ENCODE results near the gene PPP1R2B. TPM values are rescaled to one million over a fixed set of nuclear protein-coding genes. Genes with fewer than 3 reads are reported as not detected.

PPP1R2B gene
- under 1 TPM in 1 of 3 donors, not detected in 2; 0.17 TPM for polyA plus RNA-seq

GRCh38 chr5:156850206-156850751, at the start of gene PPP1R2B:
TSS of gene PPP1R2B (plus strand) at chr5:156850295. CDS start at chr5:156850563, 268 bp downstream.
- peaks cover 11 to 45% (median 22%) of the 10 kb centered on the region in 3 donors for H3K27me3 Mint-ChIP-seq (ENCODE audit: low read depth in 3 of 3)
- H3K27ac Mint-ChIP-seq = no peak within 1 kb of the TSS
- DNase-seq = no peak
- peak within 1 kb of the TSS in 1 of 5 donors; percentile 24 for H3K4me3 Mint-ChIP-seq
- H3K4me1 Mint-ChIP-seq = no peaks in the 10 kb centered on the region
- H3K36me3 Mint-ChIP-seq = peaks cover 23 to 27% (median 27%) of the 10 kb centered on the region in 3 donors
- H3K9me3 Mint-ChIP-seq = peaks cover 35 to 55% (median 40%) of the 10 kb centered on the region in 6 donors

- DNase-seq = no peak
- Mint-ChIP-seq H3K36me3 (no peaks in the 10 kb centered on the region), H3K9me3 (peaks cover 0 to 1% (median 0%) of the 10 kb centered on the region in 6 donors), H3K27me3 (ENCODE audit: low read depth in 3 of 3) (peaks cover 8 to 25% (median 10%) of the 10 kb centered on the region in 3 donors), H3K27ac (no peak overlapping the region), H3K4me1 (no peaks in the 10 kb centered on the region), H3K4me3 (no peak overlapping the region)
Observed at GRCh38 chr5:156800929-156801328, 49.2 kb upstream of the PPP1R2B start.

GRCh38 chr5:156802501-156802900, 47.6 kb upstream of the PPP1R2B start:
- H3K9me3 Mint-ChIP-seq = peaks cover 0 to 2% (median 0%) of the 10 kb centered on the region in 6 donors
- peaks cover 7 to 21% (median 7%) of the 10 kb centered on the region in 3 donors for H3K27me3 Mint-ChIP-seq (ENCODE audit: low read depth in 3 of 3)
- H3K27ac Mint-ChIP-seq = no peak overlapping the region
- no peaks in the 10 kb centered on the region for H3K4me1 Mint-ChIP-seq
- DNase-seq = no peak
- H3K4me3 Mint-ChIP-seq = no peak overlapping the region
- H3K36me3 Mint-ChIP-seq = peaks cover 0 to 3% (median 0%) of the 10 kb centered on the region in 3 donors

GRCh38 chr5:156803404-156803803, 46.7 kb upstream of the PPP1R2B start:
- Mint-ChIP-seq H3K36me3 (peaks cover 0 to 4% (median 0%) of the 10 kb centered on the region in 3 donors), H3K4me1 (no peaks in the 10 kb centered on the region), H3K27ac (no peak overlapping the region), H3K27me3 (ENCODE audit: low read depth in 3 of 3) (peaks cover 7 to 21% (median 7%) of the 10 kb centered on the region in 3 donors), H3K9me3 (peaks cover 0 to 2% (median 0%) of the 10 kb centered on the region in 6 donors), H3K4me3 (no peak overlapping the region)
- DNase-seq = no peak

GRCh38 chr5:156812959-156813358, 37.1 kb upstream of the PPP1R2B start:
- Mint-ChIP-seq H3K4me1 (peaks cover 4 to 8% of the 10 kb centered on the region in 2 donors), H3K9me3 (peaks cover 0 to 2% (median 0%) of the 10 kb centered on the region in 6 donors), H3K27me3 (ENCODE audit: low read depth in 3 of 3) (peaks cover 0 to 3% (median 3%) of the 10 kb centered on the region in 3 donors), H3K36me3 (peaks cover 0 to 9% (median 7%) of the 10 kb centered on the region in 3 donors), H3K27ac (no peak overlapping the region), H3K4me3 (no peak overlapping the region)
- no peak for DNase-seq

- no peaks in the 10 kb centered on the region for H3K4me1 Mint-ChIP-seq
- peaks cover 0 to 2% (median 0%) of the 10 kb centered on the region in 6 donors for H3K9me3 Mint-ChIP-seq
- peak in 1 of 3 donors; percentile 9 for DNase-seq
- peak overlapping the region in 1 of 6 donors; percentile 4 for H3K27ac Mint-ChIP-seq
- no peak overlapping the region for H3K4me3 Mint-ChIP-seq
- H3K27me3 Mint-ChIP-seq (ENCODE audit: low read depth in 3 of 3) = peaks cover 0 to 4% (median 3%) of the 10 kb centered on the region in 3 donors
- H3K36me3 Mint-ChIP-seq = peaks cover 0 to 4% (median 0%) of the 10 kb centered on the region in 3 donors
Observed at GRCh38 chr5:156815988-156816599, 34.0 kb upstream of the PPP1R2B start.

GRCh38 chr5:156819537-156819936, 30.6 kb upstream of the PPP1R2B start:
- Mint-ChIP-seq H3K4me3 (no peak overlapping the region), H3K9me3 (no peaks in the 10 kb centered on the region), H3K4me1 (no peaks in the 10 kb centered on the region), H3K27ac (no peak overlapping the region), H3K27me3 (ENCODE audit: low read depth in 3 of 3) (peaks cover 0 to 8% (median 0%) of the 10 kb centered on the region in 3 donors), H3K36me3 (no peaks in the 10 kb centered on the region)
- DNase-seq = no peak

- Mint-ChIP-seq H3K4me3 (no peak overlapping the region), H3K27me3 (ENCODE audit: low read depth in 3 of 3) (peaks cover 0 to 8% (median 0%) of the 10 kb centered on the region in 3 donors), H3K9me3 (no peaks in the 10 kb centered on the region), H3K36me3 (no peaks in the 10 kb centered on the region), H3K27ac (no peak overlapping the region), H3K4me1 (no peaks in the 10 kb centered on the region)
- no peak for DNase-seq
Observed at GRCh38 chr5:156819967-156820581, 30.0 kb upstream of the PPP1R2B start.

GRCh38 chr5:156824241-156824640, 25.9 kb upstream of the PPP1R2B start:
- H3K9me3 Mint-ChIP-seq = peaks cover 0 to 9% (median 0%) of the 10 kb centered on the region in 6 donors
- no peak overlapping the region for H3K27ac Mint-ChIP-seq
- H3K36me3 Mint-ChIP-seq = peaks cover 0 to 4% (median 0%) of the 10 kb centered on the region in 3 donors
- no peak for DNase-seq
- no peak overlapping the region for H3K4me3 Mint-ChIP-seq
- peaks cover 1 to 6% (median 2%) of the 10 kb centered on the region in 3 donors for H3K27me3 Mint-ChIP-seq (ENCODE audit: low read depth in 3 of 3)
- H3K4me1 Mint-ChIP-seq = no peaks in the 10 kb centered on the region

- Mint-ChIP-seq H3K9me3 (peaks cover 0 to 9% (median 0%) of the 10 kb centered on the region in 6 donors), H3K4me3 (no peak overlapping the region), H3K27ac (no peak overlapping the region), H3K4me1 (no peaks in the 10 kb centered on the region), H3K27me3 (ENCODE audit: low read depth in 3 of 3) (peaks cover 1 to 6% (median 2%) of the 10 kb centered on the region in 3 donors), H3K36me3 (peaks cover 0 to 6% (median 0%) of the 10 kb centered on the region in 3 donors)
- no peak for DNase-seq
Observed at GRCh38 chr5:156824800-156825199, 25.3 kb upstream of the PPP1R2B start.

GRCh38 chr5:156825688-156826087, 24.4 kb upstream of the PPP1R2B start:
- H3K36me3 Mint-ChIP-seq = peaks cover 0 to 6% (median 0%) of the 10 kb centered on the region in 3 donors
- H3K9me3 Mint-ChIP-seq = peaks cover 0 to 9% (median 0%) of the 10 kb centered on the region in 6 donors
- H3K27me3 Mint-ChIP-seq (ENCODE audit: low read depth in 3 of 3) = peaks cover 2 to 6% (median 3%) of the 10 kb centered on the region in 3 donors
- no peak overlapping the region for H3K27ac Mint-ChIP-seq
- no peak for DNase-seq
- no peaks in the 10 kb centered on the region for H3K4me1 Mint-ChIP-seq
- no peak overlapping the region for H3K4me3 Mint-ChIP-seq

GRCh38 chr5:156826150-156826549, 23.9 kb upstream of the PPP1R2B start:
- Mint-ChIP-seq H3K36me3 (peaks cover 0 to 6% (median 0%) of the 10 kb centered on the region in 3 donors), H3K27ac (no peak overlapping the region), H3K27me3 (ENCODE audit: low read depth in 3 of 3) (peaks cover 2 to 8% (median 3%) of the 10 kb centered on the region in 3 donors), H3K4me3 (no peak overlapping the region), H3K4me1 (no peaks in the 10 kb centered on the region), H3K9me3 (peaks cover 0 to 9% (median 0%) of the 10 kb centered on the region in 6 donors)
- DNase-seq = no peak

GRCh38 chr5:156834916-156835315, 15.2 kb upstream of the PPP1R2B start:
- no peak for DNase-seq
- Mint-ChIP-seq H3K4me3 (no peak overlapping the region), H3K36me3 (no peaks in the 10 kb centered on the region), H3K9me3 (no peaks in the 10 kb centered on the region), H3K4me1 (peaks cover 6 to 11% of the 10 kb centered on the region in 2 donors), H3K27ac (peak overlapping the region in 2 of 6 donors; percentile 6), H3K27me3 (ENCODE audit: low read depth in 3 of 3) (peaks cover 1 to 9% (median 4%) of the 10 kb centered on the region in 3 donors)

- Mint-ChIP-seq H3K27ac (peak overlapping the region in 1 of 6 donors; percentile 34), H3K36me3 (no peaks in the 10 kb centered on the region), H3K4me1 (peaks cover 6 to 11% of the 10 kb centered on the region in 2 donors), H3K4me3 (no peak overlapping the region), H3K9me3 (no peaks in the 10 kb centered on the region), H3K27me3 (ENCODE audit: low read depth in 3 of 3) (peaks cover 1 to 8% (median 4%) of the 10 kb centered on the region in 3 donors)
- DNase-seq = no peak
Observed at GRCh38 chr5:156835905-156836304, 14.2 kb upstream of the PPP1R2B start.
